HG03066 (cell line): ENCODE data around the gene CASTOR2.
"Not testable (repeated sequence)": the region's sequence is repeated elsewhere in the genome, so short reads cannot be mapped to it uniquely, and the experiment has no call there.

Experiments
- ATAC-seq: cut with Tn5 transposase; IDR thresholded peaks from one replicate; pipeline ENCODE4 v1.9.1; 2021; ENCODE audit warnings: low read depth; ENCODE audit not compliant: unreplicated experiment

The CASTOR2 gene

DNA sequence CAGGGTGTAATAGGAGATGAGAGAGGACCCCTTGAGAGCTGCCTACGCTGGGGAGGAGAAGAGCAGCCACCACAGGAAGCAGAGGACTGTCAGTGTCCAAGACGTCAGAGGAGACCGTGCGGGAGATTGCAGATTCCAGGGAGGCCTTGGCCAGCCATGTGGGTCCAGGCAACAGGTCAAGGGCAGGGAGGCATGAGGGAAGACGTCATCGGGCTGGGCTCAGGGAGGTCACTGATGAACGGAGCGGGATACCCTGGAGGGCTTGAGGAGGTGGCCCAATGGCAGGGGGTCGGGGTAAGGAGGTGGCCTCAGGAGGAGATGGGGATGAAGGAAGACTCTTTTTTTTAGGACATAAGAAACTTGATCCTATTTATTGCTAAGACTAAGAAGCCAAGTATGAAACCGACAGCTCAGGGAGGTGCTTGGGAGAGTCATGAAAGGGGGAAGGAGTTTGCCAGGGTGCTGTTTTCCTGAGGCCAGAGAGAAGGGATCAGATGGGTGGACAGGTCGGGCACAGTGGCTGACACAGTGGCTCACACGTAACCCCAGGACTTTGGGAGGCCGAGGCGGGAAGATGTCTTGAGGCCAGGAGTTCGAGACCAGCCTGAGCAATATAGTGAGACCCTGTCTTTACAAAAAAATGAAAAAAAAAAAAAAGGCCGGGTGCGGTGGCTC is 30.5 kb downstream of the CASTOR2 start:
- ATAC-seq, result not testable (repeated sequence)

DNA sequence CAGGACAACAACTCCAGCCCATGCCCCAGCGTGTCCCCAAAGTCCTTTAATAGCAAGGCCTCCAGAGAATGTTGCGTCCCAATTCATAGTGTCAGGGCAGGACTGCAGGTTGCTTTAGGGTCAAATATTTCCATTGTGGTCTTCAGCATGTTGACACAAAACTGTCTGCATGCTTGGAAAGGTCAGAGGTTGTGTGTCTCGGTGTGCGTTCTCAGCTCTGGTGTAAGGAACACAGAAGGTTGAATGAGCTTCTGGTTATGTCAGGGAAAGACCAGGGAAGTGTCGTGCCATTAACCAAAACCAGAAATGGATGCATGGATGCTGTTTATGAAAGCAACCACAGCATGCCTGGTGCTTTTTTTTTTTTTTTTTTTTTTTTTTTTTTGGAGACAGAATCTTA is 31.9 kb downstream of the CASTOR2 start:
- not testable (repeated sequence) for ATAC-seq

DNA sequence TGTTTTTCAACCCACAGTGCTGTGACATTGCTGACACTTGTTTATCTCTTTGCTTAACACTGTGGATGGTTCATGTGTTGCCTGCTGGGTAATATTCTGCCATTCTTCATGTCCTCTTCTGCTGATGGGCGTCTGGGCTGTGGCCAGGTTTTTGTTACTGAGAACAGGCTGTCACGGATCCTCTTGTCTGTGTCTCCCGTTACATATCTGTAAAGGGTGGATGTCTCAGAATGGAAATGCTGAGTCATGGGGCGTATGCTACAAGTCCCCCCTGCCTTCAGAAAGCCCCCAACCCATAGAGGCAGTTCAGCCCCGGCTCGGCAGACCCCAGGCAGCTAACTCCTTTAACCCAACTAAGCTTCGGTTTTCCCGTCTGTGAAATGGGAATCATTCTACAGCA is 33.3 kb downstream of the CASTOR2 start:
- ATAC-seq, result not testable (repeated sequence)

DNA sequence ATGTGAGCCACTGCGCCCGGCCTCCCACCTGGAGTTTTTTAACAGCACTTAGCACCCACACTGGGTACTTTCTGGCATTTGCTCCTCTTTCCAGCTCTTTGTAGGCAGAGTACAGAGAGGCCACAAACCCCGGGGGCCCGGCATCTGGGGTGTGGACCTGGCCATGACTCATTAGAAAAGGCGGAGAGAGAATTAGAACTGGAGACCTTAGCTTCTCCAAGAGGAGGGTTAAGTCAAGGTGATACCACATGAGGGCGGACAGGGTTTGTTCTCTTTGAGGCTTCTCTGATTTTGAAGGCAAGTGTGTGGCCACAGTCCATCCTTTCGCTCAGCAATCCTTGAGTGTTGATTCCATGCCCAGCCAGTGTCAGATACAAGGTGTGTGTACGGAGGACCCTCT is 36.9 kb downstream of the CASTOR2 start:
- ATAC-seq, result not testable (repeated sequence)

DNA sequence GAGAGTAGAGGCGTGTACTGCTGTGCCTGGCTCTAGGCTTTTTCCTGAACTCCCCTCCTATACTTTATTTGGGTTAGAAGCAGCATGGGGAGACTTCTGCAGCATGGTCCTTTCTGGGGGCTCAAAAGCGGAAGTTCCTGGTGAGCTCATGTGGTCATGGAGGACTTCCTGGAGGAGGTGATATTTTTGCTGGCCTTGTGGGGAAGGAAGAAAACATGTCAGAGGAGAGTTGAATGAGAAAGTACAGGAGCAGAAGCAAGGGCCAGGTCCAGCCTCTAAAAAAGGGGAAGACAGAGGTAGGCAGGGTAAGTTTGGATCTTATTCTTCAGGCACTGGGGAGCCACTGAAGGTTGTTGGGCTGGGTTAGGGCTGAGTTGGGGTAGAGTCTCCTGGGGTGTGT is 45.5 kb downstream of the CASTOR2 start:
- ATAC-seq, result no peak

GRCh38 chr7:75017832-75018231 is 53.3 kb downstream of the CASTOR2 start:
- no peak for ATAC-seq

DNA sequence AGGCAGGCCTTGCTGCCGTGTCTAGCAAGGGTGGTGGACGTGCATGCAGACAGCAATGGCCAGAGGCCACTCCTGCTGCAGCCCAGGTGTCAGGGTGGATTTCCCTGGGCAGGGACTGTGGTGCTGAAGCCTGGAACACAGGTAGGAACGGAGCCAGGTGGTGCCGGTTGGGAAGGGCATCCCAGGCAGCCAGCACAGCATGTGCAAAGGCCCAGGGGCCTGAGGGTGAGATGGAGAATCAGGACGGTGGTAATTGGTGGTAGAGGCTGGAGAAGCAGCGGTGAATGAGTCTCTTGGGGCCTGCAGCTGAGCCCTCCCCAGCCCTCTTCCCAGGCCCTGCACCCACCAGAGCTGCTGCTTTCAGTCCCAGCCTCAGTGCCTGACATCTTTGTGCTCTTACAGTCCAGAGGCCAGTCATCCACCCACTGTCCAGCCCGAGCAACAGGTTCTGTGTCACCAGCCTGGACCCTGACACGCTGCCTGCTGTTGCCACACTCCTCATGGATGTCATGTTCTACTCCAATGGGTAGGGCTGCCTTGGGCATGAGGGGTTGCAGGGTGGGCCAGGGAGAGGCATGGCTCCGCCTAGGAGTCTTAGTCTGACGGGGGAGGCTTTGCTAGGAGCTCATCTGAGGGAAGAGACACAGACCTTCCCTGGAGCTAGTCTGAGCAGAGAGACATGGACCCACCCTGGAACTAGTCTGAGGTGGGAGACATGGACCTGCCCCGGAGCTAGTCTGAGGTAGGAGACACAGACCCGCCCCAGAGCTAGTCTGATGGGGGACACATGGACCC is 54.3 kb downstream of the CASTOR2 start:
- ATAC-seq, result no peak

GRCh38 chr7:75019800-75020199 is 55.3 kb downstream of the CASTOR2 start:
- ATAC-seq, result no peak

GRCh38 chr7:75024922-75025321 is 60.4 kb downstream of the CASTOR2 start:
- no peak for ATAC-seq

DNA sequence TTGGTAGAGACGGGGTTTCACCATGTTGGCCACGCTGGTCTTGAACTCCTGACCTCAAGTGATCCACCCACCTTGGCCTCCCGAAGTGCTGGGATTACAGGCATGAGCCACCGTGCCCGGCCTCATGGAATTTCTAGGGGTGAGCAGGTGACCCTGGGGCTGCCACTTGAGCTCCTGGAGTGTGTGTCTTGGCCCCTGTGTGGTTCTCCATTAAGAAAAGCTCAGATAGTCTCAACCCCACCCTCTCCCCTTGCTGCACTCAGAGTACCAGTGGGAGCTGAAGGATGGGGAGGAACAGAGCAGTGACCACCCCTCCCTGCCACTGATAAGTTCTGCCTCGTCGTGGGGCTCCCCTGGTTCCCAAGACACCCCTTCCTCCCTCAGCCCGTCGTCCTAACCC is 63.8 kb downstream of the CASTOR2 start:
- ATAC-seq, result no peak

DNA sequence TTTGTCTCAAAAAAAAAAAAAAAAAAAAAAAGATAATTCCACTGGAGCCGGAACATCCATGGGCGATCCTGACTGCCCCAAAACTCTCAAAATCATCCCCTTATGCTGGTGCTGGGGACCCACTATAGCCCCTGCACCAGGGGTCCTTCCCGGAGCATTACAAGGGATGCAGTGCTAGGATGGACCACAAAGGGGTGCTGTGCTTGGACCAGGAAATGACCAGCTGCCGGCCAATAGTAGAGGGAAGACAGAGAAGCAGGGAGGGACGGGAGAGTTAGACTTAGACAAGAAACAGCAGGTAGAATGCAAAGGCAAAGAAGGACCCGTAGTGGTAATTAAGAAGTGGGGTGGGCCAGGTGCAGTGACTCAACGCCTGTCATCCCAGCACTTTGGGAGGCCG is 68.6 kb downstream of the CASTOR2 start:
- ATAC-seq, result no peak

DNA sequence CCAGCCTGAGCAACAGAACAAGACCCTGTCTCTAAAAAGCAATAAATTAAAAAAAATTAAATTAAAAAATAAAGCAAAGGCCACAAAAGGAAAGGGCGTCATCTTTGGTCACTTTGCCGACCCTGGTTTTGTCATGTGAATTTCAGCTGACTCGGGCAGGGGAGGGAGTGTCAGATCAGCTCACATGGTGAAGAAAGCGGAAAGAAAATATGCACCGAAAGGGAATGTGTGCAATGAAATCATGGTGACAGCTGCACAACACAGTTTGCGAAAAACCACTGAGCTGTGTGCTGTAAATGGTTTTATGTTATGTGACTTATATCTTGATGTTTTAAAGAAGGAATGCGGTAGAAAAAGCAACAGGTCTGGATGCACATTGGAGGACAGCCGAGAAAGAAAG is 69.3 kb downstream of the CASTOR2 start:
- no peak for ATAC-seq

- ATAC-seq, result no peak
Observed at GRCh38 chr7:75038508-75038907, 74.0 kb downstream of the CASTOR2 start.

DNA sequence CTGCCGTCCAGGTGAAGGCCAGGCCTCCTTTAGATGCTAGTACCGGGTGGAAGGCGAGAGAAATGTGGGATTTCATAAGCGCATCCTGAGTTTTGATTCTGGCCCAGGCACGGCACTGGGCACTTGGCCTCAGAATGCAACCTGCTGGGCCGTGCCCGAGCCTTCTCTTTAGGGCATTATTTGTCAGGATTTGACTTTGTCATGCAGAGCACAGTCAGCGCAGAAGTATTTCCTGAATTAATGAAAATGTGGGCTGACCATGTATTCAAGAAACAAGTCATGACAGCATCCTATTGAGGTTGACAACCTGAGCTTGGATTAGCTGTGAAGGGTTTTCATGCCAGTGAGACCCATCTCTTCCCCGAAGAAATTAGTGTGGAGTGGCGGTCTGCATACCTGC is 74.7 kb downstream of the CASTOR2 start:
- ATAC-seq, result no peak

GRCh38 chr7:75039709-75040108 is 75.2 kb downstream of the CASTOR2 start:
- no peak for ATAC-seq

GRCh38 chr7:75040512-75040911 is 76.0 kb downstream of the CASTOR2 start:
- no peak for ATAC-seq

- no peak for ATAC-seq
Observed at GRCh38 chr7:75042286-75042685, 77.8 kb downstream of the CASTOR2 start.

DNA sequence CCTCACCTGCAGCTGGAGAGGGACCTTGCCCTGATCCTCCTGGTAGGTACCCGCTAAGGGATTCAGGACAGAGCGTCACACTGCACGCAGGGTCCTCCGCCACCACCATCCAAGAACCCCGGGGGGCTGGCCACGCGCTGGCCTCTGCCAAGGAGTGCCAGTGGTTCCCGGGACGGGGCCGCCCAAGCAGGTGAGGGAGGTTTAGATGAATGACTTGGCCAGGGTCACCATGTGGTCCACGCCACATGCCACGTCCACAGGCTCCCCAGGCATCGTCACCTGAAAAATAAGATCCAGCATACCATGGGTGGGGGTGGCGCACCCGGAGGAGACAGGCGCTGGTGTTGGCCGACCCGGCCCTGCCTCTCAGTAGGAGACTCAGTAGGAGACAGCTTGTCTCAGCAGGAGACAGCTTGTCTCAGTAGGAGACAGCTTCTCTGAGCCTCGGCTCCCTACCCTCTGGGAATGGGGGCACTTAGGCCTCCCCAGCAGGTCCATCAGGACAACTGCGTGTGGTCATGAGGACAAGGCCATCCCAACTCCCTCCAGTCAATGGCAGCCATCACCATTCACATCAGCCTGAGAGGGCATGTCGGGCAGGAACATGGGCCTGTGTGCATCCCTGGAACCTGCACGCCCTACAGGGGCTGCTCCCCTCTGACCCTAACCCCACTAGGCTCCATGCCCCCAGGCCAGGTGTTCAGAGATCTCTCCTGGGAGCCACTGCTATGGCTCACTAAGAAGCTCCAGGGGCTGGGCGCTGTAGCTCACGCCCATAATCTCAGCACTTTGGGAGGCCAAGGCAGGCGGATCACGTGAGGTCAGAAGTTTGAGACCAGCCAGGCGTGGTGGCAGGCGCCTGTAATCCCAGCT is 78.6 kb downstream of the CASTOR2 start:
- no peak for ATAC-seq

DNA sequence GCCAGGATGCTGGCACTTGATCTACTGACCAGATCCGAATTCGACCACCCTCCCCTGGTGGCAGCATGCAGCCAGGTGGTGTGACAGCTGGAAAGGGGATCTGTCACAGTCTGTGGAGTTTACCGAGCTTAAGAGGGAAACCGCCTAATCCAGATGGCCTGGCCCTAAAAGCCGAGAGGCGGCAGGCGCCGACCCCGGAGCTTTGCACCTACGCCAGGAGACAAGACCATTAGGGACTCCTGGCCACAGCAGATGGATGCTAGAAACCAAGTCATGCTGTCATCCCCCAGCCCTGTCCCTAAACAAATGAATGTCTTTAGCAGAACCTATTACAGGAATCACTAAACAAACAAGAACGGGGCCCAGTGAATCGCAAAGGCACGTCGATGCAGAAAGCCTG is 81.4 kb downstream of the CASTOR2 start:
- ATAC-seq, result no peak

GRCh38 chr7:75048435-75049379 is 84.2 kb downstream of the CASTOR2 start:
- no peak for ATAC-seq
